ENCODE measurements around the gene NENF. TPM values are rescaled to one million over a fixed set of nuclear protein-coding genes. Genes with fewer than 3 reads are reported as not detected.

Gene NENF
- total and polyA plus RNA-seq, 4 donors, result 6.6 to 44.3 (median 16.0) TPM

DNA sequence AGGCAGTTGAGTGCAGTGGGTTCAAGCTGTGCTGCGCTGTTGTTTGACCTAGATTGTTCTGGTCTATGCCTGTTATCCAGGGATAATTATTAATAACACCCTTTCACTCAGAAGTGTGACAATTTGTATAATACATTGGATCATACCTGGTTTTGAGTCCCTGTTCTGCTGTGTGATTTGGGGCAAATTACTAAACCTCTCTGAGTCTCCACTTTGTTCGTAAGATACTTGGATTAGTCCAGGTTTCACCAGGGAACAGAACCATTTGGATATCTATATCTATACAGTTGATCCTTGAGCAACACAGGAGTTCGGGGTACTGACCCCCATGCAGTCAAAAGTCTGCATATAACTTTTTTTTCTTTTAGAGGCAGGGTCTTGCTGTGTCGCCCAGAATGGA, 2.3 kb downstream of the NENF start:
- peaks cover 0 to 13% (median 6%) of the 10 kb centered on the region in 4 donors for H3K4me1 ChIP-seq (ENCODE audit: control insufficient read depth in 4 of 4, insufficient read depth in 4 of 4, low read length in 3 of 4)
- no peak for DNase-seq (ENCODE audit: low spot score)
- H3K4me3 ChIP-seq (ENCODE audit: low read depth in 1 of 3, low read length in 3 of 3), result no peak overlapping the region
- no peak for TF ChIP-seq NR2F2 (IDR thresholded peaks at IDR 0.05)
- TF ChIP-seq FOXA1 (IDR thresholded peaks at IDR 0.05), result no peak
- no peak for TF ChIP-seq YY1 (IDR thresholded peaks at IDR 0.05)
- TF ChIP-seq, protein P1, sequence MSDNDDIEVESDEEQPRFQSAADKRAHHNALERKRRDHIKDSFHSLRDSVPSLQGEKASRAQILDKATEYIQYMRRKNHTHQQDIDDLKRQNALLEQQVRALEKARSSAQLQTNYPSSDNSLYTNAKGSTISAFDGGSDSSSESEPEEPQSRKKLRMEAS (IDR thresholded peaks at IDR 0.05), result no peak
- no peak for TF ChIP-seq RXRA (IDR thresholded peaks at IDR 0.05)
- TF ChIP-seq SP1 (IDR thresholded peaks at IDR 0.05), result no peak
- no peak for TF ChIP-seq FOXA2 (IDR thresholded peaks at IDR 0.05)
- no peak for TF ChIP-seq RAD21 (IDR thresholded peaks at IDR 0.05)
- TF ChIP-seq TAF1 (conservative IDR thresholded peaks at IDR 0.05), result no peak
- TF ChIP-seq JUND (IDR thresholded peaks at IDR 0.05), result no peak
- TF ChIP-seq, protein P2, sequence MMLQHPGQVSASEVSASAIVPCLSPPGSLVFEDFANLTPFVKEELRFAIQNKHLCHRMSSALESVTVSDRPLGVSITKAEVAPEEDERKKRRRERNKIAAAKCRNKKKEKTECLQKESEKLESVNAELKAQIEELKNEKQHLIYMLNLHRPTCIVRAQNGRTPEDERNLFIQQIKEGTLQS (IDR thresholded peaks at IDR 0.05), result no peak
- TF ChIP-seq EGR1 (IDR thresholded peaks at IDR 0.05; ENCODE audit: low read depth in 2 of 2), result no peak
- no peak for TF ChIP-seq HNF4G (IDR thresholded peaks at IDR 0.05)
- TF ChIP-seq, protein P3, sequence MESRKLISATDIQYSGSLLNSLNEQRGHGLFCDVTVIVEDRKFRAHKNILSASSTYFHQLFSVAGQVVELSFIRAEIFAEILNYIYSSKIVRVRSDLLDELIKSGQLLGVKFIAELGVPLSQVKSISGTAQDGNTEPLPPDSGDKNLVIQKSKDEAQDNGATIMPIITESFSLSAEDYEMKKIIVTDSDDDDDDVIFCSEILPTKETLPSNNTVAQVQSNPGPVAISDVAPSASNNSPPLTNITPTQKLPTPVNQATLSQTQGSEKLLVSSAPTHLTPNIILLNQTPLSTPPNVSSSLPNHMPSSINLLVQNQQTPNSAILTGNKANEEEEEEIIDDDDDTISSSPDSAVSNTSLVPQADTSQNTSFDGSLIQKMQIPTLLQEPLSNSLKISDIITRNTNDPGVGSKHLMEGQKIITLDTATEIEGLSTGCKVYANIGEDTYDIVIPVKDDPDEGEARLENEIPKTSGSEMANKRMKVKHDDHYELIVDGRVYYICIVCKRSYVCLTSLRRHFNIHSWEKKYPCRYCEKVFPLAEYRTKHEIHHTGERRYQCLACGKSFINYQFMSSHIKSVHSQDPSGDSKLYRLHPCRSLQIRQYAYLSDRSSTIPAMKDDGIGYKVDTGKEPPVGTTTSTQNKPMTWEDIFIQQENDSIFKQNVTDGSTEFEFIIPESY (IDR thresholded peaks at IDR 0.05), result no peak
- TF ChIP-seq, protein P4, sequence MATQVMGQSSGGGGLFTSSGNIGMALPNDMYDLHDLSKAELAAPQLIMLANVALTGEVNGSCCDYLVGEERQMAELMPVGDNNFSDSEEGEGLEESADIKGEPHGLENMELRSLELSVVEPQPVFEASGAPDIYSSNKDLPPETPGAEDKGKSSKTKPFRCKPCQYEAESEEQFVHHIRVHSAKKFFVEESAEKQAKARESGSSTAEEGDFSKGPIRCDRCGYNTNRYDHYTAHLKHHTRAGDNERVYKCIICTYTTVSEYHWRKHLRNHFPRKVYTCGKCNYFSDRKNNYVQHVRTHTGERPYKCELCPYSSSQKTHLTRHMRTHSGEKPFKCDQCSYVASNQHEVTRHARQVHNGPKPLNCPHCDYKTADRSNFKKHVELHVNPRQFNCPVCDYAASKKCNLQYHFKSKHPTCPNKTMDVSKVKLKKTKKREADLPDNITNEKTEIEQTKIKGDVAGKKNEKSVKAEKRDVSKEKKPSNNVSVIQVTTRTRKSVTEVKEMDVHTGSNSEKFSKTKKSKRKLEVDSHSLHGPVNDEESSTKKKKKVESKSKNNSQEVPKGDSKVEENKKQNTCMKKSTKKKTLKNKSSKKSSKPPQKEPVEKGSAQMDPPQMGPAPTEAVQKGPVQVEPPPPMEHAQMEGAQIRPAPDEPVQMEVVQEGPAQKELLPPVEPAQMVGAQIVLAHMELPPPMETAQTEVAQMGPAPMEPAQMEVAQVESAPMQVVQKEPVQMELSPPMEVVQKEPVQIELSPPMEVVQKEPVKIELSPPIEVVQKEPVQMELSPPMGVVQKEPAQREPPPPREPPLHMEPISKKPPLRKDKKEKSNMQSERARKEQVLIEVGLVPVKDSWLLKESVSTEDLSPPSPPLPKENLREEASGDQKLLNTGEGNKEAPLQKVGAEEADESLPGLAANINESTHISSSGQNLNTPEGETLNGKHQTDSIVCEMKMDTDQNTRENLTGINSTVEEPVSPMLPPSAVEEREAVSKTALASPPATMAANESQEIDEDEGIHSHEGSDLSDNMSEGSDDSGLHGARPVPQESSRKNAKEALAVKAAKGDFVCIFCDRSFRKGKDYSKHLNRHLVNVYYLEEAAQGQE (IDR thresholded peaks at IDR 0.05), result no peak
- TF ChIP-seq, protein P5, sequence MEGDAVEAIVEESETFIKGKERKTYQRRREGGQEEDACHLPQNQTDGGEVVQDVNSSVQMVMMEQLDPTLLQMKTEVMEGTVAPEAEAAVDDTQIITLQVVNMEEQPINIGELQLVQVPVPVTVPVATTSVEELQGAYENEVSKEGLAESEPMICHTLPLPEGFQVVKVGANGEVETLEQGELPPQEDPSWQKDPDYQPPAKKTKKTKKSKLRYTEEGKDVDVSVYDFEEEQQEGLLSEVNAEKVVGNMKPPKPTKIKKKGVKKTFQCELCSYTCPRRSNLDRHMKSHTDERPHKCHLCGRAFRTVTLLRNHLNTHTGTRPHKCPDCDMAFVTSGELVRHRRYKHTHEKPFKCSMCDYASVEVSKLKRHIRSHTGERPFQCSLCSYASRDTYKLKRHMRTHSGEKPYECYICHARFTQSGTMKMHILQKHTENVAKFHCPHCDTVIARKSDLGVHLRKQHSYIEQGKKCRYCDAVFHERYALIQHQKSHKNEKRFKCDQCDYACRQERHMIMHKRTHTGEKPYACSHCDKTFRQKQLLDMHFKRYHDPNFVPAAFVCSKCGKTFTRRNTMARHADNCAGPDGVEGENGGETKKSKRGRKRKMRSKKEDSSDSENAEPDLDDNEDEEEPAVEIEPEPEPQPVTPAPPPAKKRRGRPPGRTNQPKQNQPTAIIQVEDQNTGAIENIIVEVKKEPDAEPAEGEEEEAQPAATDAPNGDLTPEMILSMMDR (IDR thresholded peaks at IDR 0.05; ENCODE audit: low read depth, low read length, missing input control), result no peak
- no peak for TF ChIP-seq GABPA (IDR thresholded peaks at IDR 0.05 in 1 of 2, conservative IDR thresholded peaks at IDR 0.05 in 1 of 2)
- TF ChIP-seq HNF4A (conservative IDR thresholded peaks at IDR 0.05), result no peak
- no peaks in the 10 kb centered on the region for H3K9me3 ChIP-seq (ENCODE audit: control insufficient read depth in 4 of 4, low read length in 3 of 4)
- no peak overlapping the region for H3K9ac ChIP-seq (ENCODE audit: low read depth in 1 of 2, low read length in 2 of 2)
- no peaks in the 10 kb centered on the region for H3K36me3 ChIP-seq (ENCODE audit: control insufficient read depth in 4 of 4, insufficient read depth in 3 of 4, low read depth in 1 of 4, low read length in 3 of 4)
- no peaks in the 10 kb centered on the region for H3K27me3 ChIP-seq (ENCODE audit: control insufficient read depth in 4 of 4, insufficient read depth in 4 of 4, low read length in 3 of 4)
- 98% methylated on average over 4 of the region's 4 CpGs for WGBS
- H3K27ac ChIP-seq (ENCODE audit: low read depth in 1 of 2, low read length in 2 of 2), result no peak overlapping the region
